GM04504 (cell line): ENCODE results near the gene TRIM22.

Experiments used
- DNase-seq: peaks from one replicate; pipeline ENCODE4 v3.0.0-alpha.2; 2012; ENCODE audit warnings: low read depth

The TRIM22 gene

GRCh38 chr11:5746614-5747013 lies 57.0 kb downstream of the TRIM22 start:
- DNase-seq, result no peak

- no peak for DNase-seq
Measured at GRCh38 chr11:5749836-5750235, 60.2 kb downstream of the TRIM22 start.

GRCh38 chr11:5753943-5754342 lies 64.4 kb downstream of the TRIM22 start, which contains the start of gene OR52N4:
OR52N4 (plus strand) TSS chr11:5754243; CDS start chr11:5754741, 498 bp downstream.
- DNase-seq, result no peak
